ENCODE results near the gene SHISA9. TPM values are rescaled to one million over a fixed set of nuclear protein-coding genes. Genes with fewer than 3 reads are reported as not detected.

Gene SHISA9
- total and polyA plus RNA-seq, 2 of the 4 experiments (the other 2 are of a cell fraction) = under 0.01 TPM; not detected in 1

DNA sequence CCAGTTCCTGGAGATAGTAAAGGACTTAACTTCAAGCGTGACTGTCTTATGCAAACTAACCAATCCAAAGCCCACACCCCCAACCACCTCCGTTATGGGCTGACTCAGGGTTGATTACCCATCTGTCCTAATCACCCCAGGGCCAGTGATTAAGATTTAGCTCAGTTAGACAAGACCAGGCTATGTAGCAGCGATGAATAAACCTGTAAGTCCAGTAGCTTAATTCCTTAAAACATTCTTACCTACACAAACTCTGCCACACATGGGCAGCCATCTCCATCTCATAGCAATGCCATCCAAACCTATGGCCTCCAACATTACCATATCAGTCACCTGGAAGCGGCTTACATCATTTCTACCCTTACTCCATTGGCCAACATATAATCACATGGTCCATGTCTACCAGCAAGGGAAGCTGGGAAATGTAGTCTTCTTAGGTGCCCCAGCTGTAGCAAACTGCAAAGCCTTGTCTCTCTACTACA, 266.7 kb downstream of the SHISA9 start:
- in situ Hi-C loops (cut with MboI; ENCODE audit: low sequenced_read_pairs) (no loop called here), dilution Hi-C loops (cut with HindIII; ENCODE audit: low sequenced_read_pairs, unreplicated experiment) (no loop called here), intact Hi-C loops (cut with micrococcal nuclease) (no loop called here)
- no peak overlapping the region for H3K27ac ChIP-seq (ENCODE audit: insufficient read depth, low read length)
- no peak overlapping the region for H3K14ac ChIP-seq (replicated peaks; ENCODE audit: low read depth, low read length)
- H4K91ac ChIP-seq (ENCODE audit: insufficient read depth, low read depth, low read length) = no peak overlapping the region
- H3K23ac ChIP-seq (ENCODE audit: low read depth, low read length) = no peak overlapping the region
- no peak overlapping the region for H2AK5ac ChIP-seq (ENCODE audit: low read depth, low read length)
- H3K9me1 ChIP-seq (ENCODE audit: insufficient read depth, low read length) = no peaks in the 10 kb centered on the region
- H2AK9ac ChIP-seq (replicated peaks; ENCODE audit: low read depth, low read length, poor library complexity) = no peak overlapping the region
- TF ChIP-seq MAFK (IDR thresholded peaks at IDR 0.05; ENCODE audit: low read depth, low read length) (no peak), SMC3 (IDR thresholded peaks at IDR 0.05; ENCODE audit: low read depth, low read length) (no peak), CHD1 (IDR thresholded peaks at IDR 0.05; ENCODE audit: low read depth, low read length) (no peak), BHLHE40 (IDR thresholded peaks at IDR 0.05; ENCODE audit: low read depth, low read length) (no peak), RCOR1 (IDR thresholded peaks at IDR 0.05; ENCODE audit: insufficient replicate concordance, low read length) (no peak), MAZ (IDR thresholded peaks at IDR 0.05; ENCODE audit: borderline replicate concordance, low read depth, low read length) (no peak), MXI1 (IDR thresholded peaks at IDR 0.05; ENCODE audit: borderline replicate concordance, low read depth, low read length) (no peak), POLR2A (IDR thresholded peaks at IDR 0.05; ENCODE audit: low read depth, low read length) (no peak), RFX5 (IDR thresholded peaks at IDR 0.05; ENCODE audit: low read depth, low read length) (no peak), NFE2L2 (IDR thresholded peaks at IDR 0.05; ENCODE audit: low read depth, low read length) (no peak)
- TF ChIP-seq, protein P1, sequence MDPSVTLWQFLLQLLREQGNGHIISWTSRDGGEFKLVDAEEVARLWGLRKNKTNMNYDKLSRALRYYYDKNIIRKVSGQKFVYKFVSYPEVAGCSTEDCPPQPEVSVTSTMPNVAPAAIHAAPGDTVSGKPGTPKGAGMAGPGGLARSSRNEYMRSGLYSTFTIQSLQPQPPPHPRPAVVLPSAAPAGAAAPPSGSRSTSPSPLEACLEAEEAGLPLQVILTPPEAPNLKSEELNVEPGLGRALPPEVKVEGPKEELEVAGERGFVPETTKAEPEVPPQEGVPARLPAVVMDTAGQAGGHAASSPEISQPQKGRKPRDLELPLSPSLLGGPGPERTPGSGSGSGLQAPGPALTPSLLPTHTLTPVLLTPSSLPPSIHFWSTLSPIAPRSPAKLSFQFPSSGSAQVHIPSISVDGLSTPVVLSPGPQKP (IDR thresholded peaks at IDR 0.05; ENCODE audit: borderline replicate concordance, low read depth, low read length) = no peak
- TF ChIP-seq, protein P2, sequence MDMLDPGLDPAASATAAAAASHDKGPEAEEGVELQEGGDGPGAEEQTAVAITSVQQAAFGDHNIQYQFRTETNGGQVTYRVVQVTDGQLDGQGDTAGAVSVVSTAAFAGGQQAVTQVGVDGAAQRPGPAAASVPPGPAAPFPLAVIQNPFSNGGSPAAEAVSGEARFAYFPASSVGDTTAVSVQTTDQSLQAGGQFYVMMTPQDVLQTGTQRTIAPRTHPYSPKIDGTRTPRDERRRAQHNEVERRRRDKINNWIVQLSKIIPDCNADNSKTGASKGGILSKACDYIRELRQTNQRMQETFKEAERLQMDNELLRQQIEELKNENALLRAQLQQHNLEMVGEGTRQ (IDR thresholded peaks at IDR 0.05; ENCODE audit: low read depth, low read length) = no peak
- H2BK5ac ChIP-seq (ENCODE audit: low read depth, low read length, poor library complexity, severe bottlenecking) = no peak overlapping the region
- H3K79me1 ChIP-seq (ENCODE audit: low read depth in 1 of 2, low read length in 2 of 2) = no peaks in the 10 kb centered on the region
- no TSS peak for BruUV-seq (replicated peaks)
- H3K9me3 ChIP-seq (ENCODE audit: control insufficient read depth, insufficient read depth, low read length) = peaks cover 14% of the 10 kb centered on the region
- H3K18ac ChIP-seq (ENCODE audit: low read depth, low read length) = no peak overlapping the region
- H3K4me2 ChIP-seq (ENCODE audit: low read depth, low read length) = no peak overlapping the region
- DNase-seq = no peak
- H3K4me1 ChIP-seq (ENCODE audit: control insufficient read depth, insufficient read depth, low read length) = no peaks in the 10 kb centered on the region
- H3K4ac ChIP-seq (ENCODE audit: low read depth, low read length) = no peak overlapping the region
- H3K9ac ChIP-seq (ENCODE audit: low read depth, low read length) = no peak overlapping the region
- CTCF ChIA-PET = no interaction called here
- H2BK120ac ChIP-seq (ENCODE audit: low read depth, low read length) = no peak overlapping the region
- no peak overlapping the region for H3K4me3 ChIP-seq (ENCODE audit: insufficient read depth, low read depth, low read length)
- H3K36me3 ChIP-seq (ENCODE audit: control insufficient read depth, insufficient read depth, low read length) = no peaks in the 10 kb centered on the region
- no peak overlapping the region for H2AFZ ChIP-seq (replicated peaks; ENCODE audit: low read length, poor library complexity)
- no CpG with 5 or more reads among the region's 4 CpGs for WGBS, 2 experiments (ENCODE audit: extremely low coverage in 2 of 2, insufficient read length in 1 of 2)
- H3K27me3 ChIP-seq (ENCODE audit: control insufficient read depth, insufficient read depth, low read length) = no peaks in the 10 kb centered on the region
- no peak for ATAC-seq (ENCODE audit: low read depth)
- no peaks in the 10 kb centered on the region for H4K20me1 ChIP-seq (ENCODE audit: insufficient read depth, low read length)
- no peak overlapping the region for H4K5ac ChIP-seq (ENCODE audit: low read depth, low read length)
- H4K8ac ChIP-seq (ENCODE audit: low read depth in 2 of 2, low read length in 2 of 2) = no peak overlapping the region
- H3K56ac ChIP-seq (ENCODE audit: extremely low read depth, insufficient read depth, low read length) = no peak overlapping the region
- no peak overlapping the region for H2BK20ac ChIP-seq (ENCODE audit: low read depth, low read length)
- H2BK15ac ChIP-seq (ENCODE audit: low read depth, low read length) = no peak overlapping the region
- POLR2A ChIA-PET (ENCODE audit: unreplicated experiment) = no interaction called here
